IPS-11a (cell line): ENCODE measurements around the gene SSB.
A peak's percentile ranks its signal among the peaks of the same experiment; 100 is the strongest.
"Not testable (repeated sequence)": the region's sequence is repeated elsewhere in the genome, so short reads cannot be mapped to it uniquely, and the experiment has no call there.

ENCODE experiments used
- H3K4me3 ChIP-seq: one replicate; pipeline ENCODE4 v1.5.1; 2013; ENCODE audit warnings: low read depth, low read length, control low read depth

The SSB gene

DNA sequence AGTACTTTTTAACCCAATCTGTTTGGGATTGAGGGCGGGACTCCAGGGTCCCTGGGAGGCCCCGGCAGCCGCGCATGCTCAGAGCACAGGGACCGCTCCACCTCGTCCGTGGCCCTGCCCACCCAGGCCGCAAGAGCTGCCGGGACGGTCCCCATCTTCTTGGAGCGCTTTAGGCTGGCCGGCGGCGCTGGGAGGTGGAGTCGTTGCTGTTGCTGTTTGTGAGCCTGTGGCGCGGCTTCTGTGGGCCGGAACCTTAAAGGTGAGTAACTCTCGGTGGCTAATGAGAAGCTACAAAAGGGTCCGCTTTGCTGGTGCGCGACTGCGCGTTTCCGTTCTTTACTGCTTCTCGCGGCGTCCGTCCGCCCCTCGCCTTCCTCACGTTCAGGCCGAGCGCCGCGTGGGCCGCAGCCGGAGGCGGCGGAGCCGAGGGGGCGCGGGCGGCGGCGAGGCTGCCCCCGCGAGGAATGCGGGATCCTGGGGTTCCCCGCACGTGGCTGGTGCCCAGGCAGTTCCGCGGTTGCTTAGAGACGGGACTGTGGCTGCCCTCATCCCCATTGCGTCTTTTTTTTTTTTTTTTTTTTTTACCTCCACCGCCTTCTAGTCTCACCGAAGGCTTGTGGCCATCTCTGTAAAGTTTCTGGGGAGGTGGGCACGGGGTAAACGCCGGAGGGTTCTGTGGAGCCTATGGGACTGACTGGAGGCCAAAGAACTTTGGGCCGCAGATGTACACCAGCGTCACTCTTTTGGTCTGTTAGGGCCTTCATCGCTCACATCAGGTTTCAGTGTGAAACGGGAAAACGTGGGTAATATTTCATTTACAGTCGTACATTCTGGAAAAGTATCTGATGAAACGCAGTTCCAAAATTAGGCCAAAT, at the start of gene SSB:
Gene SSB (plus strand): TSS at position 154 of the 875 bp plus-strand sequence. CDS start 2,090 bp downstream, outside the sequence.
- H3K4me3 ChIP-seq: peak within 1 kb of the TSS; percentile 95

DNA sequence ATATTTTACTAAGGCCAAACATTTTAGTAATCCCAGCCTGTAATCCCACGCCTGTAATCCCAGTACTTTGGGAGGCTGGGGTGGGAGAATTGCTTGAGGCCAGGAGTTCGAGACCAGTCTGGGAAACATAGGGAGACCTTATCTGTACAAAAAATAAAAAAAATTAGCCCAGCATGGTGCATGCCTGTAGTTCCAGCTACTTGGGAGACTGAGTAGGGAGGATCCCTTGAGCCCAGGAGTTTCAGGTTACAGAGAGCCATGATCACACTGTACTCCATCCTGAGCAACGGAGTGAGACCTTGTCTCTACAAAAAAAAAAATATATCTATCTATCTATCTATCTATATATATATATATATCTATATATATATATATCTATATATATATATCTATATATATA, 45.9 kb upstream of the SSB start:
- H3K4me3 ChIP-seq: no peak overlapping the region

DNA sequence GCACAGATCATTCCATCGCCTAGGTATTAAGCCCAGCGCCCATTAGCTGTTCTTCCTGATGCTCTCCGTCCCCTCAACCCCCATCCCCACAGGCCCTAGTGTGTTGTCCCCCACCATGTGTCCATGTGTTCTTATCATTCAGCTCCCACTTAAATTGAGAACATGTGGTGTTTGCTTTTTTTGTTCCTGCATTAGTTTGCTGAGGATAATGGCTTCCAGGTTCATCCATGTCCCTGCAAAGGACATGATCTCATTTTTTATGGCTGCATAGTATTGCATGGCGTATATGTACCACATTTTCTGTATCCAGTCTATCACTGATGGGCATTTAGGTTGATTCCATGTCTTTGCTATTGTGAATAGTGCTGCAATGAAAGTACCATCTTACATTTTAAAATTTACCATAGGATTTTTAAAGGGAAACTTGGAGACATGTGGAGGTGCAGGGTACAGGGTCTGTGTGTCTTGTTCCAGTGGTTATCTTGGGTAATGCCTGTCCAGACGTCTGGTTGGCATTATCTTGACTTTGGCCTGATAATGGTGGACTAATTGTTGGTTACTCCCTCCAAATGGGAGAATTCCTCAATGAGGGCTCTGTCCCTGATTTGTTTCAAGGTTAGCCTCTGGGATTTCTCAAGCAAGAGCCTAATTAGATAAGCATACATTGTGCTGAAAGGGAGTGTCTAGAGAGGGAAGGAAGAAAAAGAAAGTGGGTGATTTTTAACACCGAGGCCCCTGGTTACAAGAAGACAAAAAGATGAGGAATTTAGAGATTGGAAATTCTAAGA, 43.4 kb upstream of the SSB start:
- H3K4me3 ChIP-seq: no peak overlapping the region

DNA sequence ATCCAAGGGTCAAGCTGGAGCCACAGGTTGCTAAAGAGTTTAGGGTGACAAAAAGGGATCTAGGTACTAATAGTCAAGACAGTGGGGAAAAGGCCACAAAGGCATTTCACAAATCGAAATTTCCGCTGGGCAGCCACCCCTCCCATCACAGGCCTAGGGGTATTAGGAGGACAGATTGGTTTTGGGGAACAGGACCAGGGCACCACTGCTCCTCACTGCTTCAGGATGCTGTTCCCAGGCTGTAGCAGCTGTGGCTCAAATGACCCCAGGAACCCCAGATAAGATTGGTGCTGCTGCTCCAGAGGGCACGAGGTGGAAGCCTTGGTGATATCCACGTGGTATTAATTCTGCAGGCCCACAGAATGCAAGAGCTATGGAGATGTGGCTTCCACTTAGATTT, 42.3 kb upstream of the SSB start:
- H3K4me3 ChIP-seq: no peak overlapping the region

DNA sequence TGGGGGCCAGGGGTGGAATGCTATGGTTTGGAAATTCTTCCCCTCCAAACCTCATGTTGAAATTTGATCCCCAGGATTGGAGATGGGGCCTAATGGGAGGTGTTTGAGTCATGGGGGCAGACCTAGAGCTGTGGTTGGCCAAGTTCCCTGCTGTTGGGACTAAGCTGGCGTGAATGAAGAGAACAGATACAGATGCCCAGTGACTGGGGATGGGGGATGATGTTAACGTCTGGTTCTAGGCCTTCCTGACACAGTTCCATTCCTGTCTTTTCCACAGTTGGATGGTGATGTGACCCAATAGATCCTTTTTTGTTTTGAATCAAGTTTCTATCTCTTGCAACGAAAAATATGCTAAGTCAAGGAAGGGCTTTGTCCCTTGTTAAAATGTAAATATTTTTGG, 41.3 kb upstream of the SSB start:
- no peak overlapping the region for H3K4me3 ChIP-seq

DNA sequence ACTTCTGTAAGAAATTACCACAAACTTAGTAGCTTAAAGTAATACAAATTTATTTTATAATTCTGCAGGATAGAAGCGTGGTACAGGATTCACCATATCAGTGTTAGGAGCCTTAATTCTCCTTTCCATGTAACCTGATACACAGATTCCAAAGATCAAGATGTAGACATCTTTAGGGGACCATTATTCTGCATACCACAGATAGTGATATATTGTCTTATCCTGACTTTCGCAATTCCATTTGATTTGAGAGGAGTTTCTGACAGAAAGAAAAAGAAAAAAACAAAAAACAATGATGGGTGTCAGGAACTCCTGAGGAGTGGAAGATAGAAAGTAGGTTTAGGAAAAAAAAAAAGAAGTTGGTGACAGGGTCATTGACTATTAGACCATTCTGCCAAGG, 40.9 kb upstream of the SSB start:
- H3K4me3 ChIP-seq: no peak overlapping the region

DNA sequence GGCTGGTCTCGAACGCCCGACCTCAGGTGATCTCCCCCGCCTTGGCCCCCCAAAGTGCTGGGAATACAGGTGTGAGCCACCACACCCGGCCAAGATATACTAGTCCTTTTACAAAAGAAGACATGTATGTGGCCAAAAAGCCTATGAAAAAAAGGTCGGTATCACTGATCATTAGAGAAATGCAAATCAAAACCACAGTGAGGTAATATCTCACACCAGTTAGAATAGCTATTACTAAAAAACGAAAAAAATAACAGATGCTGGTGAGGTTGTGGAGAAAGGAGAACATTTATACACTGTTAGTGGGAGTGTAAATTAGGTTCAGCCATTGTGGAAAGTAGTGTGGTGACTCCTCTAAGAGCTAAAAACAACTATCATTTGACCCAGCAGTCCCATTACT, 38.7 kb upstream of the SSB start:
- no peak overlapping the region for H3K4me3 ChIP-seq

DNA sequence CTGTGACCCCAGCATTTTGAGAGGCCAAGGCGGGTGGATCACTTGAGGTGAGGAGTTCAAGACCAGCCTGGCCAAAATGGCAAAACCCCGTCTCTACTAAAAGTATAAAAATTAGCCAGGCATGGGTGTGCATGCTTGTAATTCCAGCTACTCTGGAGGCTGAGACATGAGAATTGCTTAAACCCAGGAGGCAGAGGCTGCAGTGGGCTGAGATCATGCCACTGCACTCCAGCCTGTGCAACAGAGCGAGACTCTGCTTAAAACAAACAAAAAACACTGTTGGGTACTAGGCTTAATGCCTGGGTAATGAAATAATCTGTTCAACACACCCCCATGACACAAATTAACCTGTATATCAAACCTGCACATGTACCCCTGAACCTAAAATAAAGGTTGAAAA, 37.9 kb upstream of the SSB start:
- not testable (repeated sequence) for H3K4me3 ChIP-seq

DNA sequence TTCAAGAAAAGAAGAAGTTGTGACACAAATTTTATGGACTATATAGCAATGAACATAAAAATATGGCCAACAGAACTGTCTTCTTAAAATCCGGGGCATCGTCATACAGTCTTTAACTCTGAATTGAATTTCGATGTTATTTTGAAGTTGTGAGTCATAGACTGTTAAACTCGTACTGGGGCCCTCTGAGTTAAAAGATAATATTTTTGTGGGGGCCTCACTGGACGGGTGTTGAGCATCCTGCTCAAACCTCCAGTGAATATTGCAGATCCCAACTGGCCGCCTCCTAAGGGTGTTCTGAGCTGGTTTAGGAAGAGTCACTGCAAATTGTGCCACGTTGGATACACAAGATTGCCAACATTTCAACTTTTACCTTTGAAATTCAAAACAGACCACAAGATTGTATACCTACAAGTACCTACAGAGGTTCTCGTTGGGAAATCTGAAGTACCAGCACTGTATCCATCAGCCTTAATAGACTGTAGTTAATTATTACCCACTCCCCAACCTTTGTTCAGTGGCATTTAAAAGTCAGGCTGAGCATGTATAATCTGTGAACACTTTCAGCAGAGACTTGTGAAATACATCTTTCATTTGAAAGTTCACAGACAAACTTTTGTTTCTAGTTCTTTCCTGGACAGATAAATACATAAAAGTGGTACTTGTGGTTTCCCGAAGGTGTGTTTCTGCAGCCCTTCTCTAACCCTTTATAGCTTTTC, 37.3 kb upstream of the SSB start:
- no peak overlapping the region for H3K4me3 ChIP-seq

DNA sequence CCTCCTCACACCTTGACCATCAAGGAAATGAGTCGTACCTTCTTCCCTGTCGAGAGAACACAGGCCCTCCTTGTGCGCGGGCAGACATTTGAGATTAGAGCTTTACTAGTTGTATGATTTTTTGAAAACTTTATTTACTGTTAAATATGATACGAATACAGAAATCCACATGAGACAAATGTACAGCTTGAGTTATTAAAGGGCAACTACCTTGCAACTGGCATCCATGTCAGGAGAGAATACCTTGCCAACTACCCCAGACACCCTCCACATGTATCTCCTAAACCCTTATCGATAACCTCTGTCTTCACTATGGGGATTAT, 36.7 kb upstream of the SSB start:
- H3K4me3 ChIP-seq: no peak overlapping the region

DNA sequence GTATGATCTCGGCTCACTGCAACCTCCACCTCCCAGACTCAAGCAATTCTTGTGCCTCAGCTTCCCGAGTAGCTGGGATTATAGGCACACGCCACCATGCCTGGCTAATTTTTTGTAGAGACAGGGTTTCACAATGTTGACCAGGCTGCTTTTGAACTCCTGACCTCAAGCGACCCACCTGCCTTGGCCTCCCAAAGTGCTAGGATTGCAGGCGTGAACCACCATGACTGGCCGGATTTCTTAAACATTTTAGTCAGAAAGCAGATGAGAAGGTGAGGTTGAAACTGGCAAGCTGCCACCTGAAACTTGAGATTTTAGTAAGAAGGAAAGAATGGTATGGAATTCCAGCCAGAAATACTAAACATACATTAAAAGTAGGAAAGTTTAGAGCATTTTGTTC, 33.1 kb upstream of the SSB start:
- H3K4me3 ChIP-seq: no peak overlapping the region

DNA sequence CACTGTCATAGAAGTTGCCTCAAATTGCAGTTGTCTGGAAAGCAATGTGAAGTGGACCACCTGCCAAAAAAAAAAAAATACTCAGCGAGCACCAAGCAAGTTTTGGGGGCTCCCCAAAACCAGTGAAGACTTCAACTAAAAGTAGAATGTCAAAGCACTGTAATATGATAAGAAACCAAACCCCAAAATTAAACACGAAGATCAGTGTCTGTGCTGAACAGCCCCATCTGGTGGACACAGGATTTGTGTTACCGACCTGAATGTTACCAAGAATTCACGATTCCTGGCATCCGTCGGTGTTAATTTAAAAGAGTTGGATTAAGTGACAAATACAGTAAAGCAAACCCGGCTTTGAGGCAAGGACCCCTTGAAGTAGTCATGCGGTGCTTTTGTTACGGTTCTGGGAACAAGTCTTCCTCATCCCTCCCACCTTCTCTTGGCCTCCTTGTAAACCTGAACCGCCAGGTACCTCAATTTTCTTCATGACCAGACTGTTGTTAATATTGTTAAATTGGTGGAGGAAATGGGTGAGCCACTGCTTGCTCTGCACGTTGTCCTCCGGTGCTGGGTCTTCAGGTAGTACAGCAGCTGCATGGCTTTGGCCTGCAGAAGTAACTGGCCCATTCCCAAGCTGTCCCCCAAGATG, 31.3 kb upstream of the SSB start:
- no peak overlapping the region for H3K4me3 ChIP-seq

DNA sequence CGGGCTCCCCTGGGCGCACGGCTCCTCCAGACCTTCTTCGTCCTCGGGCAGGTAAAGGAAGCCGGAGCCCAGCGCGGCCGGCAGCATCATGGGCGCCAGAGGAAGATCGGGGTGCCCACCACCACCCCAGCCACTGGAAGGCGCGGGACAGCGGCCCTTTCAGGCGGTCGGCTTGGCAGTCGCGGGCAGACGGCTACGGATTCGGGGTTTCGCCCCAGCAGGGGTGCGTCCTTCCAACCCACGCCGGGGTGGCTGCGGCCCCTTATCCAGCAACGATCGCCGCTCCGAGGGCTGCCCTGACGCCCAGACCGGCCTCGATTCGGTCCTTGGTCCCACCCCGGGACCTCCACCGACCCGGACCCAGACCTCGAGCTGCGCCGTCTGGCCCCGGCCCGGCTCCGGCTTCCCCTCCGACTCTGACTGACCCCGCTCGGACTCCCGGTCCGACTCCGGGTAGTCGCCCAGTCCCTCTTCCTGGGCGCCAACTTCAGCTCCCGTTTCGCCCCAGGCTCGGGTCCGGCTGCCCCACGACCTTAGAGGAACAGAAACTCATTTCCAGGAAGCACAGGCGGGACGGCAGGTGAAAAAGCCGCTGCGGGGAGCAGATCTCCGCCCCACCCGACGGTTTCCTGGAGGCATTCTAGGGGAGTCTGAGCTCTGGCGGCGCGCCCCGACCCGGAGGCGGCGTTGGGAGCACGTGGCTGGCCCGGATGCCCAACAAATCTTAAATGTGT, 30.2 kb upstream of the SSB start:
- H3K4me3 ChIP-seq: no peak overlapping the region

DNA sequence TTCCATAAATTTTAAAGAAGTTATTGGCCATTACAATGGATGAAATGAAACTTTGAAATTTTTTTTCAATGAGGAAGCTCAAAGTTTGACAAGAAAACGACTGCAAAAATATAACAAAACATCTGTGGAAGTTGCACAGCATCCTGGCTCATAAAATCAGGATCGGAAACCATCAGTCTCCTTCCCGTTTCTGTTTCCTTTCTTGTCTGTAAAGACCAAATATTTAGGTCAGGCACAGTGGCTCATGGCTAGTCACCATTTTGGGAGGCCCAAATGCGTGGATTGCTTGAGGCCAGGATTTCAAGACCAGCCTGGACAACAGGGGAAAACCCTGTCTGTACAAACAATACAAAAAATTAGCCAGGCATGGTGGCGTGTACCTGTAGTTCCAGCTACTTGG, 27.6 kb upstream of the SSB start:
- H3K4me3 ChIP-seq: no peak overlapping the region

DNA sequence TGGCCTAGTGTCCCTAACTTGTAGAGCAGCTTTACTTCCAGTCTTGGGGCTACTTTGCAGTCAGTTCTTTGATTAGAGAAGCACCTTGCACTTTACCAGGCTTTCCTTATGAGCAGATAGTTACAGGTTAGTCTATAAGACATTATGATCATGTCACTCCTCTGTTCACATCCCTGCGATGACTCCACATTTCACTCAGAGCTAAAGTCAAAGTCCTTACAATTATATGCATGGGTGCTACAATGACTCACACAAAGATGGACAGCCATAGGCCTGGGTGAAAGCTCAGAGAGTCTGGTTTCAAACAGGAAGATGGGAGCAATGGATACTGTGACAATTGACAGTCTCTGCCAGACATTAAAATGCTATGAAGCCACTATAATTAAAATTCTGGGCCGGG, 27.1 kb upstream of the SSB start:
- no peak overlapping the region for H3K4me3 ChIP-seq

DNA sequence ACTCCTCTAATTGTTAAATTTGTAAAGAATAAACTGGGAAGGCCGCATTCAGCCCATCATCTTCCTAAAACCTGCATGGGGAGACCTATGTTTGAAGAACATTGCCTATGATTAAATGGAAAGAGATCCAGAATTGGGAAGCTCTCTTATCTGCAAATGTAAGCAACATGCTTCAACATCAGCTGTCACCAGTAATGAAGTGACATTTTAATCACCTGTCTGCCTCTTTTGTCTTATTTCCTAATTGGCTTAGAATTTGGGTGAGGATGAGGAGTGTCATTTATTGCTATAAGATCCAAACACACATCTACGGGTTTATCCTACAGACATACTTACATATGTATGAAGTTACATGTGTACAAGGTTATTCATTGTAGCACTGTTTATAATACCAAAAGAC, 26.0 kb upstream of the SSB start:
- H3K4me3 ChIP-seq: no peak overlapping the region

DNA sequence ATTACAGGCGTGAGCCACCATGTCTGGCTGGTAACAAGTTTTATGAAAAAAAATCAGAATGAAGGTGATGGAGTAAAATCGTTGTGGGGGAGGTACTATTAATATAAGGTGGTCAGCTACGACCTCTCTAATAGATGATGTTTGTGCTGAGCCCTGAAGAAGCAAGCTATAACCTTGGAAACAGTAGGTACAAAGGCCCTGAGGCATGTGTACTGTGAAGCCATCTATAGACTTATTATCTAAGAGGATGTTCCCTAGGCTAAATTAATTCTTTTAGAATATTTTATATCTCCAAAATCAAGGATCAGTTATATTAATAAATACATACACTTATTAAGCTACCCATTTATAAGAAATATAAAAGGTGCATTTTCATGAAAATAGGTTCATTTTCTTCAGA, 23.3 kb upstream of the SSB start:
- no peak overlapping the region for H3K4me3 ChIP-seq

DNA sequence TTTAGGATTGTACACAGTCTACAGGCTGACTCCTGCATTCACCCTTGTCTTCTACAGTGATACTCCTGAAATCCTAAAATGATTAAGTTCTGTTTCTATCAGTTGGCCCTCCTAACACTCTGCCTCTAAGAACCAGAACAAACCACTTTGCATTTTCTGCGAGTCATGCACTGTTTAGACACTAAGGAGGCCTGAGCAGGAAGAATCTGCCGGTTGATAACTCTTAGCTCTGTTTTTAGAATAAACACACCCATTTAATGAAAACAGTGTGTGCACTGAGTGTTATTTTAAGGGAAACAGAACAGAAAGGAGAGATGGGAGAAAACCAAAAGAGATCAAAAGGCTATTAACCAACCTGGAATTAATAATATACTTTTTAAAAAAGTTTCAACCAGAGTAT, 22.9 kb upstream of the SSB start:
- H3K4me3 ChIP-seq: no peak overlapping the region

DNA sequence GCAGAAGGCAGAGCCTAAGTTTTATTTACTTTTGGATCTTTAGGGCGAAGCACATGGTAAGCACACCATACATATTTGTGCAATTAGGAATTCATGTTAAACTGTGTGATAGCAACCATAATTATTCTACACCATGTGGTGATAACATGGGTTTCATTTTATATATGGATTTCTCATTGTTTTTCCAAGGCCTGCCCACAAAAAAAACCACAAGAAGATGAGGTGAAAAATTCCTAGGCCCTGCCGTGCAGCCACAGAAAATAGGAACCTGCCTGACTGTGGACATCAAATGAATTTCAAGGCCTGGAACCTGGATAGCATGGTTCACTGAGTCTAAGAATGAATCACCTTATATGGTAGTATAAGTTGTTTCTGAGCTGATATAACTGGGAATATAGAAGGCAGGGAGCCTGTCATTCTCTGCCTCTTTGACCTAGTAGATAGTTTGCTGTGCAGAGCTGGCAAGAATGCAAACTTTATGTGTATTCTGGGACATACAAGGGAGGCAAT, 22.4 kb upstream of the SSB start:
- no peak overlapping the region for H3K4me3 ChIP-seq

DNA sequence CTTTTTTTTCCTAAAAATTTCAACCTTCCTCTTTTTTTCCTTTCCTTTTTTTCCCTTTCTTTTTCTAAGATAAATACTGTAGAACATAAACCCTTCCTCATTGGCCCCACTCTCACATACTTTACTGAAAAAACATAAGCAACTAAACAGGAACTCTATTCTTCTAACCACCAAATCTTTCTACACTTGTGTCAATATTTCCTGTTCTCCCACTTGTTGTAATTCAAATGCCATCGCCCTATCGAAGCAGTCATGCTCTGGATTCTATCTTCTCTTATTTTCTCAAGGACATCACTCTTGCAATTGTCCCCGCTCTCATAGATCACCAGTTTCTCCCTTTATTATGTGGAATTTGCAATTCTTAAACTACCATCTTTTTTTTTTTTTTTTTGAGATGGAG, 20.2 kb upstream of the SSB start:
- H3K4me3 ChIP-seq: no peak overlapping the region
